GM19193 (cell line): ENCODE results near the gene GRB10.

Experiments used
- POLR2A ChIP-seq: IDR thresholded peaks from 4 replicates; pipeline ENCODE4 v1.6.1; 2011; ENCODE audit not compliant: insufficient read depth, insufficient read length; ENCODE audit errors: extremely low read depth

Gene GRB10

DNA sequence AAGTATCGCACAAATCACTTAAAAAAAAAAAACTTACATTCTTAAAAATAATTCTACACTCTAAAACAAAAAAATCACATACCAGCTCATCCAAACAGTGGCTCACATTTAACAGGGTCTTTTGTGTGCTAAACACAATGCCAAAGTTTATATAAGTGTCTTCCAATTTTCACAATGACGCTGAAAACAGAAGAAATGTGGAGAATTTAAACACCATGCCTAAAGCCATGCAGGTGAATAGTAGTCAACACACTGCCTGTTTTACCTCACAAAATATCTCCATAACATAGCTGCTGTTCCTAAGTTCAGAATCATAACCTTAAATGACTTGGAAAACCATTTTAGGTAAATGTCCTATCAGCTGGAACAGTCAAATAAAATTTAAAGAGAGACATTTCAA, 55.0 kb downstream of the GRB10 start:
- no peak for TF ChIP-seq POLR2A

DNA sequence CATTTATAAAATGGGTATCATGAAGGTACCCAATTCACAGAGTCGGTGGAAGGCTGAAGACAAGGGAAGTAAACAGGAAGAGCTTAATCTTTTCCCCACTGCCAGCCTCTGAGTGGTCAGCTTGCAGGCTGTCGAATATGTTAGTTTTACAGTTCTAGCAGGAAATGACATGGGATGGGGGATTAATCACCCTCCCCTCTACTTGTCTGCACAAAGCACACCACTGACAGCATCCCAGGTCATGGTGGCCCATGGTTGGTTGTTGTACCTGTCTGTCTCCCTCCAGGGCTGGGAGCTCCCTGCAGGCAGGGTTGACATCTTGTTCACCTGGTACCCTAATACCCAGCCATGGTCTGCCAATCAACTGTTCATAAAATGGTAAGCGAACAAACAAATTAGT, 55.6 kb downstream of the GRB10 start:
- no peak for TF ChIP-seq POLR2A

DNA sequence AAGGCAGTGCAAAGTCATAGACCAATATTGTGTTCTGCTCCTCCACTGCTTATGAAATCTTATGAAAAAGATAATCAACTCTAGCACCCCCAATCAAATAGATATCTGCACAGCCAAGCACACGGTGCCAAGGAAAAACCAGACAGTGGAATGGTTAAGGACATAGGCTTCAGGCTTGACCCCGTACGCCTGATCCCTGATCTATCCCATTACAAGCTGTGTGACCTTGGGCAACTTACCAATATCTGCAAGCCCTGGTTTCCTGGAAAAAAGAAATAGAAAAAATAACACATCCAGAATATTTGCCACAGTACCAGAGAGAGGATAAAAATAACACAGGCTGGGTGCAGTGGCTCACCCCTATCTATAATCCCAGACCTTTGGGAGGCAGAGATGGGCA, 56.9 kb downstream of the GRB10 start:
- TF ChIP-seq POLR2A: no peak

DNA sequence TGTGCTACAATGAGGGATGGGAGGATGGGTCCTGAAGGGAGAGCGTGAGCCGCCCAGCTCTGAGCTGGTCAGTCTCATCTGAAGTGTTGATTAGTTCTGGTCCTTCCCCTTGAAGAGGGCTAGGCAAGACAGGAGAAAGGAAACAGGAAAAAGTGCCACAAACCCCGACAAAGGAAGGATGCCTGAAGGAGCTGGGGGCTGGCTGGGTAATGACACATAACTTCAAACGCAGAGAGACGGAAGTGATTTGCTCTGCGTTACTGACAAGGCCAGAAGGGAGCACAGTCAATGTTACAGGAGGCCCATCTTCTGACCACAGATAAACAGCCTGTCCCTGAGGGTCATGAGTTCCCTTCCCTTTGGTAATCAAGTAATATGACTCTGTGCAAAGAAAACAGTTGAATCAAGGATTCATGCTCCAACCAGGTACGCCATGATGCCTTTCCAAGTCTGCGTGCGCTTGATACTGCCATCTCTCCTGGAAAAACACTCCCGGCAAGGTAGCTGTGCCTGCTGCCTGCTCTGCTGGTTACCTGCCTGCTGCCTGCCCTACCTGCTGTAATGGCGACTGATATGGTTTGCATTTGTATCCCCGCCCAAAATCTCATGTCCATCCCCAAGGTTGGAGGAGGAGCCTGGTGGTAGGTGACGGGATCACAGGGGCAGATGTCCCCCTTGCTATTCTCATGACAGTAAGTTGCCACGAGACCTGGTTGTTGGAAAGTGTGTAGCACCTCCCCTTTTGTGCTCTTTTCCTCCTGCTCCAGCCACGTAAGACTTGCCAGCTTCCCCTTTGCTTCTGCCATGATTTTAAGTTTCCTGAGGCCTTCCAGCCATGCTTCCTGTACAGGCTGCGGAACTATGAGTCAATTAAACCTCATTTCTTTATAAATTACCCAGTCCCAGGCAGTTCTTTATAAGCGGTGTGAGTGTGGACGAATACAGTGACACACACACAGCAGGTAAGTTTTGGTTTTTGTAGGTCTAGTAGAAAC, 57.9 kb downstream of the GRB10 start:
- TF ChIP-seq POLR2A: no peak

DNA sequence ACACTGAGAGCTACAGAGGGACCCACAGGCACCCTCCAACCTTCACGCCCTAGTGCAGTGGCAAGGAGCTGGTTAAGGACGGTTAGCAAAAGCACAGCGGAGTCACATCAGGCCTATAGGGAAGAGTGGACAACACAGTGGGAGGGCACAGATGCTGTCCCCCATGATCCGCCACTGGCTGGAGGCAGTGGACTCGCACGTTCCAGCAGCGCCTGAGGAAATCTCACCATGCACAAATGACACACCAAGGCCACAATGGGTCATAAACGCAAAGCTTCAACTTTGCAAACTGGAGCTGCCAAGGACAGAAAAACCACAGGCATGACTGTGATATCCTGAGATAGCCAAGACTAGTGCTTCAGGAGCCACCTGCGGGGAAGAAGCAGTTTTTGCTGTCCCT, 58.8 kb downstream of the GRB10 start:
- no peak for TF ChIP-seq POLR2A

DNA sequence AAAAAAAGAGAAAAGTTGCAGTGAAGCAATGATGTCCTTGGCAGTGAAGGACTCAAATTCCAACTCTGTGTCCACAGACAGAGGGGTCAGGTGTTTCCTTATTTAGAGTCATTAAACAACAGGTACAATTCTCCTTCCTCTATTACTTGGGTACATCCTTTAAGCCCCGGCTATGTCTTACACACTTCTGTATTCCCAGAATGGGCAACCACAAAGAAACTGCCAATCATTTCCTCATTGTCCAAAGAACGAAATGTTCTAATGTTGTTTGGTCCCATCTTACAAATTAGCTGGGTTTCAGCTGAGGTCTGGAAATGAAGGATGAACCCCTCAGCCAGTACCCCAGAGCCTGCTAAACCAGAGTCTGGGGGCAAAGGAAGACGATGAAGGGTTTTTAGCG, 59.5 kb downstream of the GRB10 start:
- TF ChIP-seq POLR2A: no peak

DNA sequence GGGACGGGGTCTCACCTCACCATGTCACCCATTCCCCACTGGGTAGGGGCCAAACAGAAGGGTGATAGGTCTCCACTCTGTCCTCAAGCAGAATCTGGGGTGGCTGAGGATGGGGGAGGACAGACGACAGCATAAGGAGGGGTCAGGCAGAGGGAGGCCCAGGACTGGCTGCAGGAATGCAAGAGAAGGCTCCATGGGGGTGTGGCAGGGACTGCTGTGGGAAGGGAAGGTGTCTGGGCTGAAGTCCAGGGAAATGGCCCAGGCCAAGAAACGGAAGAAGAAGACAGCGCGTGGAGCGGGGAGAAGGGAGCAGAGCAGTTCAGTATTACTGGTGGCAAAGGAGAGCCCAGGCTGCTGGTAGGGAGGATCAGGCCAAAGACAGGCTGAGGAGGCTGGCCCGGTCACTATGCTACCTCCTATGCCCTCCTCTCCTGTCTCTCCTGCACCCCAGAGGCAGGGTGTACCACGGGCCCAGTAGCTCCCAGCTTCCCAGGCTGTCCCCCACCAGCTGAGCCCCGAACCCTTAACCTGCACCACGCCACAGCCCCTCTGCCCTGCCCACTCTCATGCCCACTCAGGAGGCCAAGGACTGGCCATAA, 60.9 kb downstream of the GRB10 start:
- TF ChIP-seq POLR2A: no peak

DNA sequence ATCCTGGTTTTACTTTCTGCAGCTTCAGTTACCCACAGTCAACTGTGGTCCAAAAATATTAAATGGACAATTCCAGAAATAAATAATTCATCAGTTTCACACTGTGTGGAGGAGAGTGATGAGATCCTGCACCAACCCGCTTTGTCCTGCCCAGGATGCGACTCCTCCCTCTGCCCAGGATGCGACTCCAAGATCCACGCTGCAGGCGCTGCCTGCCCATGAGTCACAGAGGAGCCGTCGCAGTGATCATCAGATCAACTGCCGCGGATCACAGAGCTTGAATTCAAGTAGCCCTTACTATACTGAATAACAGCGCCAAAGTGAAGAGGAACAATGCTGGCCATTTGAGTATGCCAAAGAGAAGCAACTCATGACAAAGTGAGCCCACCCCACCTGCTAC, 61.5 kb downstream of the GRB10 start:
- TF ChIP-seq POLR2A: no peak

DNA sequence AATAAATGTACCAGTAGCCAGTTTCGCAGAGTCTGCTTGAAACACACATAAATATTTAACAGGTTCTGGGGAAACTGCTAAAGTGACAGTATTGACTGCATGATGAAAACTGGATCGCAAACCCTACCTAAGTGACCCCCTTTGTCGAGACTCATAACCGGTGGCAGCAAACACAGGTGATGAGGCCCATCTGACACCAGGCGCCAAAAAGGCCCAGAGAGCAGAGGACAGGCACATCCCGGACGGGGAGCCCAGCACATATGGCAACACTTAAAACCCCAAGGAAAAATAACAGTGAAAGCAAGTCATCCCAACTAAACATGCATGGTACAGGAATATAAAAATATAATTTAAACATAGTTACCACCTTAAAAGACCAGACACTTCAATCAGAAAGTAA, 62.4 kb downstream of the GRB10 start:
- TF ChIP-seq POLR2A: no peak

DNA sequence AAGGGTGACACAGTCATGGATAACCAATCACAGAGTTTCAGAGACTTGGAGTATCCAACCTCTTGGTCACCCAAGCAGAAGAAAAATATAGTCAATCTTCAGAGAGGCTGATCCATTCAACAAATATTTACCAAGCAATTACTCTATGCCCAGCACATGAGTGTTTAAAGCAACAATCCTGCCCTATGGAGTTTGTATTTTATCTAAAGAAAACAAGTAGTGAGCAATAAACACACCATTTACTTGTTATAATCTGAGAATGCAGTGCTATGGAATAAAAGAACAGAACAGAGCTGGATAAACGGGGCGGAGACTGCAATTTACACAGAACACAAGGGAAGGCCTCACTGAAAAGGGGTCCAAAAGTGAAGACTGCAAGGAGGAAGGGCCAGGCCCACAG, 63.8 kb downstream of the GRB10 start:
- TF ChIP-seq POLR2A: no peak

DNA sequence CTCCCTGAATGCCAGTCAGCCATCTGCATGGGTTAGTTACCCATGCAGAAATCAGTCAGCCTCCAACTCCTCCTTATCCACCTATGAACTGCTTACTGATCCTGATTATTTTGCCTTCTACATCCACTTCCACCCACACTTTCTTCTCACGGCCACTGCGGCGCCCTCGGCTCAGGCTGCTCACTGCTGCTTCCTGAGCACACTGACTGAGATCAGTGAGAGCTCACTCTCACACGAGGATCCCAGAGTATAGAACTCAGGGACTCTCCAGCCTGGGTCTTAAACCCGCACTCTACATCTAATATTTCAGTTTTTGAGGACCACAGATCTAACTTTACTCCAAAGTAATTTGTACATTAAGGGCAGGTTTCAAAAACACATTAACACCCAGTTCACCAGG, 64.4 kb downstream of the GRB10 start:
- TF ChIP-seq POLR2A: no peak

DNA sequence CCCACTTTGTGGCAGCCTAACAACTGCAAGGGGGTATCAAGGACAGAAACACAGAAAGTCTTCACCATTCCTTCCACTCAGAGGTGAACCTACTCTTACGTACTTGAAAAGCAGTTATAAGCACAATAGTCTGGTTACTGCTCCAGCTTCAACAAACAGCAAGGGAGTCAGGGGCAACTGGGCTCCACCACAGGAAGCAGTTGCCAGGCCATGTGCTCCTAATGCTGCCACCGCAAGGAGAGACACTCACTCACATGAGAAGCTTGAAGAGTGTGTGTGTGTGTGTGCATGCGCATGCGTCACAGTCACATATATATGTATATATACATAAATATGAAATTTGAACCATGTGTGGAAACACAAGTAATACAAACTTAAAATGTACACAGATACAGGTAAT, 65.5 kb downstream of the GRB10 start:
- no peak for TF ChIP-seq POLR2A

DNA sequence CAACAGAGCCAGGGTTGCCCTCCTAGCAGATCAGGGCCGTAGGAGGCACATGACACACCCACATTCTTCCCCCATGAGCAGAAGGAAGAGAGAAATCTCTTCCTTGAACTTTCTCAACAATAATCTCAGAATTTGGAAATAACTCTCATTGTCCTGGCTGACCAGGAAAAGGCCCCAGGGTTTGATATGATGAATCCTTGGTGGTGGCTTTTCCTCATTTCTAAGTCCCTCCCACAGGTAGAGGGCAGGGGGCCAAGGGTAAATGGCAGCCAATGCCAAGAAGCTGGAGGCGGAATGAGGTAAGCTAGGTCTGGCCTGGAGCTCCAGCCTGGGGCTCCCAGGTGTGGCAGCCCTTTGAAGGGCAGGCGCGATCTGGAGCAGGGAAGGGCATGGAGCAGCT, 67.8 kb downstream of the GRB10 start:
- no peak for TF ChIP-seq POLR2A

DNA sequence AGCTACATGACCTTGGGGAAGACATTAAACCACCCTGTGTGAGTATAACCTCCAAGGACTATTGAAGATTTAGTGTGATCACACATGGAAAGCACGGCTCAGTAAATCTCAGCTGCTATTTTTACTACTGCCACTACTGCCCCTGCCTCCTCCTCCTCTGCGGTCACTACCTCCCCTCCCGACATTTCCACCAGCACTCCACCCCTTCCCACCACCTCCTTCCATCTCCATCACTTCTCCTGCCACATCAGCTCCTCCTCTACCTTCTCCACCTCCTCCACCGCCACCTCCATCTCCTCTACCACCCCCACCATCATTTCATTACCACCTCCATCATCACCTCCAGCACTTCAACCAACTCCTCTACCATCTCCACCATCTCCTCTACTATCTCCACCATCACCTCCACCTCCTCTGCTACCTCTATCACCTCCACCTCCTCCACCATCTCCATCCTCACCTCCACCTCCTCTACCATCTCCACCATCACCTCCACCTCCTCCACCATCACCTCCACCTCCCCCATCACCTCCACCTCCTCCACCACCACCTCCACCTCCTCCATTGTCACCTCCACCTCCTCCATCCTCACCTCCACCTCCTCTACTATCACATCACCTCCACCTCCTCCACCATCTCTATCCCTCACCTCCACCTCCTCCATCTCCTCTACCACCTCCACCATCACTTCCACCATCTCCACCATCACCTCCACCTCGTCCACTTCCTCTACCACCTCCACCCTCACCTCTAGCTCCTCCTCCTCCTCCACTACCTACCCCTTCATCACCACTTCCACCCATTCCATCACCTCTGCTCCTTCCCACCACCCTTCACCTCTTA, 69.4 kb downstream of the GRB10 start:
- no peak for TF ChIP-seq POLR2A
